BJ (cell line): Measurements from ENCODE around the gene AGBL4. TPM values are rescaled to one million over a fixed set of nuclear protein-coding genes. Genes with fewer than 3 reads are reported as not detected.

Experiments used
- CTCF ChIA-PET: fragments of 350-600 bp; formaldehyde crosslinking; extraction: SDS; loops from one replicate; lab custom pipeline; 2021; ENCODE audit warnings: antibody characterized with exemption, inconsistent platforms; lab: Yijun Ruan, JAX
- POLR2A ChIA-PET: fragments of 300-600 bp; sonication (Branson Sonifier 250); formaldehyde crosslinking; extraction: SDS; loops from one replicate; lab custom pipeline; 2021; ENCODE audit warnings: antibody characterized with exemption; lab: Charles Lee
- DNase-seq: peaks from one replicate; pipeline ENCODE4 v3.0.0-alpha.2; 2011; ENCODE audit warnings: low read depth
- H3K27me3 ChIP-seq: 2 replicates; pipeline ENCODE4 v1.6.0; 2011; ENCODE audit warnings: low read length; ENCODE audit not compliant: control insufficient read depth, insufficient read depth
- H3K36me3 ChIP-seq: 2 replicates; pipeline ENCODE4 v1.5.1; 2011; ENCODE audit warnings: low read length; ENCODE audit not compliant: control insufficient read depth, insufficient read depth
- H3K4me3 ChIP-seq: 2 replicates; pipeline ENCODE4 v1.5.1; 2011; ENCODE audit warnings: low read depth, mild to moderate bottlenecking, control low read depth, low read length
- polyA plus RNA-seq: library from polyadenylated mRNA; depleted of rRNA; stranded (reverse); fragments of >200 nt; gene quantifications from 2 replicates; pipeline ENCODE4 v1.2.3, GENCODE V29; 2011
- TF ChIP-seq, protein P1 (sequence below): IDR thresholded peaks from 2 replicates; pipeline ENCODE4 v1.5.1; 2011; ENCODE audit warnings: low read depth, mild to moderate bottlenecking, control low read depth, inconsistent platforms, low read length, moderate library complexity; ENCODE audit not compliant: insufficient read depth

The AGBL4 gene
- polyA plus RNA-seq, 1 experiment = not detected

DNA sequence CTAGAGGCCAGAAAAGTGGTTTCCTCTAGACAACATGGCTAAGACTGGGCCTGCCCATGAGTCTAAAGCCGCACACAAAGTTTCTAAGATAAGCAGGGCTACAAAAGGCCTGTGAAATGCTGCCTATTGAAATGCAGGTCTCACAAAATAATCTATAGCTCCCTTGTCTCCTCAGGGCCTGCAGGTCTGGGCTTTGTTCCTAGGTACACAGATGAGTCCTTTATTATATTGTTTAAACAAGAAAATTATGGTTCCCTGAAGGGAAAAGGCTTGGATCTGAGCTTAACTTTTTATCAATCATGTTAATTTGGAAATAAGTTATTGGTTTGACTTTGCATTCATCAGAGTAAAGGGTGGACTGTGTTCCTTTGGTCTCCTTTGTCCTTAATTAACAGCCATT lies 833.6 kb downstream of the AGBL4 start:
- CTCF ChIA-PET = no interaction called here
- TF ChIP-seq, protein P1, sequence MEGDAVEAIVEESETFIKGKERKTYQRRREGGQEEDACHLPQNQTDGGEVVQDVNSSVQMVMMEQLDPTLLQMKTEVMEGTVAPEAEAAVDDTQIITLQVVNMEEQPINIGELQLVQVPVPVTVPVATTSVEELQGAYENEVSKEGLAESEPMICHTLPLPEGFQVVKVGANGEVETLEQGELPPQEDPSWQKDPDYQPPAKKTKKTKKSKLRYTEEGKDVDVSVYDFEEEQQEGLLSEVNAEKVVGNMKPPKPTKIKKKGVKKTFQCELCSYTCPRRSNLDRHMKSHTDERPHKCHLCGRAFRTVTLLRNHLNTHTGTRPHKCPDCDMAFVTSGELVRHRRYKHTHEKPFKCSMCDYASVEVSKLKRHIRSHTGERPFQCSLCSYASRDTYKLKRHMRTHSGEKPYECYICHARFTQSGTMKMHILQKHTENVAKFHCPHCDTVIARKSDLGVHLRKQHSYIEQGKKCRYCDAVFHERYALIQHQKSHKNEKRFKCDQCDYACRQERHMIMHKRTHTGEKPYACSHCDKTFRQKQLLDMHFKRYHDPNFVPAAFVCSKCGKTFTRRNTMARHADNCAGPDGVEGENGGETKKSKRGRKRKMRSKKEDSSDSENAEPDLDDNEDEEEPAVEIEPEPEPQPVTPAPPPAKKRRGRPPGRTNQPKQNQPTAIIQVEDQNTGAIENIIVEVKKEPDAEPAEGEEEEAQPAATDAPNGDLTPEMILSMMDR = no peak
- no peaks in the 10 kb centered on the region for H3K36me3 ChIP-seq
- DNase-seq = no peak
- POLR2A ChIA-PET = no interaction called here
- no peaks in the 10 kb centered on the region for H3K27me3 ChIP-seq
- H3K4me3 ChIP-seq = no peak overlapping the region

DNA sequence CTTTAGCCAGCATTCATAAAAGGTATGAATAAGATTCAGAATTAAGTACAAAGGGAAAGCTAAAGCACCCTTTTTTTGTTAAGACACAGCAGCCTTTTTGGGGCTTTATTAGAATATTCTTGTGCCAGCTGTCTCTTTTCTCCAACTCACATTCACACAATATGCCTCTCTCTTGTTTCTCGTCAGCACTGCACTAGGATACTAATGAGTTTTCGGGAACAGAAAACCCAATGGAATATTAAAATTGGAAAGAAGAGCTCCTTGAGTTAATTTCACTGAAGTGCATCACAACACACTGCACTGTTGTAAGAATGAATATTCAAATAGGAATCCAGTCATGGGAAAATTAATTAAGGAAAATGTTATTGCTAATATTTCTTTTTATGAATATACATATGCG lies 836.7 kb downstream of the AGBL4 start:
- H3K27me3 ChIP-seq = no peaks in the 10 kb centered on the region
- H3K36me3 ChIP-seq = no peaks in the 10 kb centered on the region
- ChIA-PET POLR2A (no interaction called here), CTCF (no interaction called here)
- TF ChIP-seq, protein P1 = no peak
- no peak for DNase-seq
- H3K4me3 ChIP-seq = no peak overlapping the region

DNA sequence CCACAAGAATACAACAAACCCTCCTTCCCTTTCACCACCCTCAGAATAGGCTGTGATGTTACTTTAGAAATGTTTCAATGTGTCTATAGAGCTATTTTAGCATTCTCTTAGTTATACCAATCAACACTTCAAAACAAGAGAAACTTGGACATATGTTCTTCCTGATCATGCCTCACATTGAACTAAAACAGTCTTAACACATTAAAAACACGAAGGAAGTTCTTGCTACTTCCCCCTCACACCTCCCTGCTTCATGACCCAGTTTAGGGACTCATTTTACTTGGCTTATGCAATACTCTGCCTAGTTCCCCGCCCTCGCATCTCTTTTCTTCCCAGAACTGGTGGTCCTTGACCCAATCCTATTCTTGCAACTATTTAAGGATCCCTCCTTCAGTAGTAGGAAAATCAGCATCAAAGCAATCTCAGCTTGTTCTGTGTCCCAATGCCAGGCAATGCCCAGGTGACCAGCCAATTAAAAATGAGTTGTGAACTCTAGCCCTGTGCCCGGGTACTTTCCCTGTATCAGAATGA lies 838.2 kb downstream of the AGBL4 start:
- DNase-seq = no peak
- H3K27me3 ChIP-seq = no peaks in the 10 kb centered on the region
- no peaks in the 10 kb centered on the region for H3K36me3 ChIP-seq
- POLR2A ChIA-PET = no interaction called here
- CTCF ChIA-PET = interaction anchor here (1.4 kb wide), 1 partner anchor 15 kb away, joined by 3 read pairs; no protein-coding TSS in a partner anchor
- TF ChIP-seq, protein P1 = no peak
- H3K4me3 ChIP-seq = no peak overlapping the region

DNA sequence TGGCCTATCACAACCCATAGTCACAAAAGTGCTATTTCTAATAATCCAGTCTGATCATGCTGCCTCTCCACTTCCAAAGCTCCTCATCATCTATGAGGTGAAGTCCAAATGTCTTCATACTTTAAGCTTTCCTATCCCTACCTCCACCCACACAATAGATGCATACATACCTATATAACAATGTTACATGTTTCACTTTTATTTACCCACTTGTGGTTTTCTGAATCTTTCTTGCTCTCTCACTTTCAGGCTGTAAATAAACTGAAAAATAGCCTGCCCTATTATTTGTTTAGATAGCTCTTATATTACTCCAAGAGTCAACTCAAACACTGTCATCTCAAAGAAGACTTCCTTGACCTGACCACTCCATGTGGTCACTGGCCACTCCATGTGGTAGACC lies 840.3 kb downstream of the AGBL4 start:
- H3K4me3 ChIP-seq = no peak overlapping the region
- DNase-seq = no peak
- TF ChIP-seq, protein P1 = no peak
- POLR2A ChIA-PET = no interaction called here
- no peaks in the 10 kb centered on the region for H3K27me3 ChIP-seq
- no peaks in the 10 kb centered on the region for H3K36me3 ChIP-seq
- CTCF ChIA-PET = no interaction called here

DNA sequence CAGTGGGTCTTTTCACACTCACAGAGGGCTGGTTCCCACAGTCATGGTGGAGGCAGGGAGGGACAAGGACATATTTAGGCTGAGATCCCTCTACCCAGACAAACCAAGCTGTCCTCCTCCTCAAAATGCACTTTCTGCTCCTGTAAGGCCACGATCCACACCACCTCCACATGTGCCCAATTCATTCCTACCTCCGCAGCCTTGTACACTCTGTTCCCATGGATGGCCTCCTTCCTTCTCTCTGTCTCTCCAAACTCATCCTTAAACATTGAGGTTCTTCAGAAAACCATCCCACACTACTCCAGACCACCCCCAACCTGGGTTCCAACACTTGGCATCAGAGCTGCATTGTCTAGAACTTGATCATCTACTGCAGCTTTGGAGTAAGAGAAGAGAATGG lies 842.7 kb downstream of the AGBL4 start:
- ChIA-PET POLR2A (no interaction called here), CTCF (no interaction called here)
- no peak for DNase-seq
- H3K27me3 ChIP-seq = no peaks in the 10 kb centered on the region
- TF ChIP-seq, protein P1 = no peak
- H3K4me3 ChIP-seq = no peak overlapping the region
- no peaks in the 10 kb centered on the region for H3K36me3 ChIP-seq
